Measurements from ENCODE around the gene MYMK. TPM values are rescaled to one million over a fixed set of nuclear protein-coding genes. Genes with fewer than 3 reads are reported as not detected.

Gene MYMK
- total RNA-seq, 1 donor from 2014 or later, result not detected

Other genes with a start within 250 kb of the MYMK start
- 1.8 TPM in 2 replicates for gene ABO, start 249.8 kb downstream of the MYMK start, total RNA-seq
- gene SURF6, start 188.8 kb downstream of the MYMK start, total RNA-seq, result 17.4 and 30.8 TPM in 2 replicates
- gene MED22, start 176.8 kb downstream of the MYMK start, total RNA-seq, result 42.0 and 51.8 TPM in 2 replicates
- 2,183 and 2,339 TPM in 2 replicates for gene RPL7A, start 176.7 kb downstream of the MYMK start, total RNA-seq
- 39.2 and 56.4 TPM in 2 replicates for gene SURF1, start 168.5 kb downstream of the MYMK start, total RNA-seq
- gene SURF2, start 168.4 kb downstream of the MYMK start, total RNA-seq, result 38.7 and 51.5 TPM in 2 replicates
- gene SURF4, start 148.9 kb downstream of the MYMK start, total RNA-seq, result 188 and 198 TPM in 2 replicates
- 0.27 TPM in 1 of 2 replicates, not detected in the other for gene STKLD1, start 148.6 kb downstream of the MYMK start, total RNA-seq
- gene REXO4, start 106.9 kb downstream of the MYMK start, total RNA-seq, result 21.9 and 23.1 TPM in 2 replicates
- gene ADAMTS13, start 102.6 kb downstream of the MYMK start, total RNA-seq, result 2.0 and 2.4 TPM in 2 replicates
- 24.4 and 24.6 TPM in 2 replicates for gene CACFD1, start 65.0 kb downstream of the MYMK start, total RNA-seq
- 51.8 and 60.9 TPM in 2 replicates for gene SLC2A6, start 45.9 kb downstream of the MYMK start, total RNA-seq
- gene ADAMTSL2, start 9.7 kb upstream of the MYMK start, total RNA-seq, result 0.54 and 1.2 TPM in 2 replicates
- gene FAM163B, start 84.4 kb upstream of the MYMK start, total RNA-seq, result not detected in 2 replicates
- not detected in 2 replicates for gene DBH, start 111.4 kb upstream of the MYMK start, total RNA-seq
- gene SARDH, start 213.4 kb upstream of the MYMK start, total RNA-seq, result 0.75 and 1.8 TPM in 2 replicates